Measurements from ENCODE around the gene CR1L. TPM values are rescaled to one million over a fixed set of nuclear protein-coding genes. Genes with fewer than 3 reads are reported as not detected.
A peak's percentile ranks its signal among the peaks of the same experiment; 100 is the strongest.

Gene CR1L
- total RNA-seq, 1 experiment from 2014 or later = 13.7 TPM

- CTCF ChIA-PET = no interaction called here
- H3K27me3 Mint-ChIP-seq (ENCODE audit: low read depth) = no peaks in the 10 kb centered on the region
Measured at GRCh38 chr1:207750631-207751305, 105.8 kb downstream of the CR1L start.

More at GRCh38 chr1:207750631-207751305, 105.8 kb downstream of the CR1L start:
- TF ChIP-seq NFATC4 (CRISPR knock-in tag; IDR thresholded peaks at IDR 0.05) = no peak
- no peak for TF ChIP-seq CREB1 (CRISPR knock-in tag; IDR thresholded peaks at IDR 0.05)
- no peak for TF ChIP-seq ZNF317 (CRISPR knock-in tag; IDR thresholded peaks at IDR 0.05; ENCODE audit: borderline replicate concordance, low read depth)
- no peak for TF ChIP-seq ZNF423 (CRISPR knock-in tag; IDR thresholded peaks at IDR 0.05)
- TF ChIP-seq ATF6 (CRISPR knock-in tag; IDR thresholded peaks at IDR 0.05) = no peak
- TF ChIP-seq ZMAT4 (CRISPR knock-in tag; IDR thresholded peaks at IDR 0.05) = no peak
- no peak for TF ChIP-seq OVOL2 (CRISPR knock-in tag; IDR thresholded peaks at IDR 0.05; ENCODE audit: borderline replicate concordance)
- no peak for TF ChIP-seq E2F5 (CRISPR knock-in tag; IDR thresholded peaks at IDR 0.05)
- TF ChIP-seq SMAD4 (CRISPR knock-in tag; IDR thresholded peaks at IDR 0.05) = no peak
- TF ChIP-seq ZNF281 (CRISPR knock-in tag; IDR thresholded peaks at IDR 0.05) = no peak
- no peak for TF ChIP-seq USF2 (CRISPR knock-in tag; IDR thresholded peaks at IDR 0.05)
- no peak for TF ChIP-seq ZSCAN18 (CRISPR knock-in tag; IDR thresholded peaks at IDR 0.05)
- no peak for TF ChIP-seq PRDM15 (CRISPR knock-in tag; IDR thresholded peaks at IDR 0.05)
- no peak for TF ChIP-seq ZNF425 (CRISPR knock-in tag; conservative IDR thresholded peaks at IDR 0.05)
- no peak for TF ChIP-seq JAZF1 (CRISPR knock-in tag; IDR thresholded peaks at IDR 0.05)
- TF ChIP-seq ZBTB43 (CRISPR knock-in tag; IDR thresholded peaks at IDR 0.05) = no peak
- TF ChIP-seq ZNF396 (CRISPR knock-in tag; IDR thresholded peaks at IDR 0.05; ENCODE audit: borderline replicate concordance) = no peak
- TF ChIP-seq HMGXB4 (CRISPR knock-in tag; IDR thresholded peaks at IDR 0.05) = no peak
- TF ChIP-seq PRRX2 (CRISPR knock-in tag; IDR thresholded peaks at IDR 0.05) = no peak
- H3K36me3 Mint-ChIP-seq = no peaks in the 10 kb centered on the region
- H3K4me1 Mint-ChIP-seq = peaks cover 78% of the 10 kb centered on the region
- DNase-seq (ENCODE audit: low spot score) (no peak), ATAC-seq (no peak)
- H3K9me3 Mint-ChIP-seq = peaks cover 7% of the 10 kb centered on the region; the same call in 1 of the 2 replicates
- POLR2A ChIA-PET = no interaction called here
- H3K27ac Mint-ChIP-seq = peak overlapping the region; percentile 94
- H3K4me3 Mint-ChIP-seq = peak overlapping the region; percentile 99

Data from WTC11 (cell line).